ENCODE results near the gene CST1. TPM values are rescaled to one million over a fixed set of nuclear protein-coding genes. Genes with fewer than 3 reads are reported as not detected.
"Not testable (repeated sequence)": the region's sequence is repeated elsewhere in the genome, so short reads cannot be mapped to it uniquely, and the experiment has no call there.

CST1 gene
- total RNA-seq, 6 experiments from 2014 or later: not detected

DNA sequence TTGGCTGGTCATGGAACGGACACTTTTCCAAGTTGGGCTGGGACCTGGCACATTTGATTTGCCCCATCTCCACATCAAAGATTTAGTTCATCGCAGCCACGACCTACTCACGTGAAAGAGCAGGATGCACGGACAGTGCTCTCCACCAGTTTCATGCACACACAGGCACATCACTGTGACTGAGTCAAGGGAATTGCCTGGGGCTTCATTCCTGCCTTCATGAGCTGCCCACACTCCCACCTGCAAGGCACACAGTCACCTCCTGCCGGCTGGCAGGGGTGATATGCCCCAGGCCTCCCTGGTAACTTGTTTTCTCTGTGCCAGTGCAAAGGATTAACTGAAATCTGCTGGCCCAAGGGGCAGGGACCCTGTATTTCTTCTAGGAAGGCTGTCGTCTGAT, 23.3 kb upstream of the CST1 start:
- ATAC-seq: no peak
- Histone ChIP-seq H3K27me3 (no peaks in the 10 kb centered on the region), H3K4me3 (no peak overlapping the region), H3K36me3 (no peaks in the 10 kb centered on the region), H3K4me1 (no peaks in the 10 kb centered on the region), H3K9me3 (no peaks in the 10 kb centered on the region), H3K27ac (no peak overlapping the region)
- 62% methylated on average over 3 of the region's 7 CpGs for WGBS (ENCODE audit: insufficient coverage, low coverage, low lambda C conversion rate, missing lambda C conversion rate)
- TF ChIP-seq, protein P1, sequence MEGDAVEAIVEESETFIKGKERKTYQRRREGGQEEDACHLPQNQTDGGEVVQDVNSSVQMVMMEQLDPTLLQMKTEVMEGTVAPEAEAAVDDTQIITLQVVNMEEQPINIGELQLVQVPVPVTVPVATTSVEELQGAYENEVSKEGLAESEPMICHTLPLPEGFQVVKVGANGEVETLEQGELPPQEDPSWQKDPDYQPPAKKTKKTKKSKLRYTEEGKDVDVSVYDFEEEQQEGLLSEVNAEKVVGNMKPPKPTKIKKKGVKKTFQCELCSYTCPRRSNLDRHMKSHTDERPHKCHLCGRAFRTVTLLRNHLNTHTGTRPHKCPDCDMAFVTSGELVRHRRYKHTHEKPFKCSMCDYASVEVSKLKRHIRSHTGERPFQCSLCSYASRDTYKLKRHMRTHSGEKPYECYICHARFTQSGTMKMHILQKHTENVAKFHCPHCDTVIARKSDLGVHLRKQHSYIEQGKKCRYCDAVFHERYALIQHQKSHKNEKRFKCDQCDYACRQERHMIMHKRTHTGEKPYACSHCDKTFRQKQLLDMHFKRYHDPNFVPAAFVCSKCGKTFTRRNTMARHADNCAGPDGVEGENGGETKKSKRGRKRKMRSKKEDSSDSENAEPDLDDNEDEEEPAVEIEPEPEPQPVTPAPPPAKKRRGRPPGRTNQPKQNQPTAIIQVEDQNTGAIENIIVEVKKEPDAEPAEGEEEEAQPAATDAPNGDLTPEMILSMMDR (IDR thresholded peaks at IDR 0.05): no peak
- no peak for TF ChIP-seq POLR2A (IDR thresholded peaks at IDR 0.05)
- intact Hi-C loops (cut with DNase I): no loop called here
- DNase-seq: no peak

GRCh38 chr20:23773579-23773978, 22.8 kb upstream of the CST1 start:
- 78% methylated on average over 4 of the region's 4 CpGs for WGBS (ENCODE audit: insufficient coverage, low coverage, low lambda C conversion rate, missing lambda C conversion rate)
- Histone ChIP-seq H3K27me3 (no peaks in the 10 kb centered on the region), H3K27ac (no peak overlapping the region), H3K9me3 (no peaks in the 10 kb centered on the region), H3K4me3 (no peak overlapping the region), H3K4me1 (no peaks in the 10 kb centered on the region), H3K36me3 (no peaks in the 10 kb centered on the region)
- ATAC-seq (no peak), DNase-seq (no peak)
- intact Hi-C loops (cut with DNase I): no loop called here
- no peak for TF ChIP-seq POLR2A (IDR thresholded peaks at IDR 0.05)
- TF ChIP-seq, protein P1 (IDR thresholded peaks at IDR 0.05): no peak

DNA sequence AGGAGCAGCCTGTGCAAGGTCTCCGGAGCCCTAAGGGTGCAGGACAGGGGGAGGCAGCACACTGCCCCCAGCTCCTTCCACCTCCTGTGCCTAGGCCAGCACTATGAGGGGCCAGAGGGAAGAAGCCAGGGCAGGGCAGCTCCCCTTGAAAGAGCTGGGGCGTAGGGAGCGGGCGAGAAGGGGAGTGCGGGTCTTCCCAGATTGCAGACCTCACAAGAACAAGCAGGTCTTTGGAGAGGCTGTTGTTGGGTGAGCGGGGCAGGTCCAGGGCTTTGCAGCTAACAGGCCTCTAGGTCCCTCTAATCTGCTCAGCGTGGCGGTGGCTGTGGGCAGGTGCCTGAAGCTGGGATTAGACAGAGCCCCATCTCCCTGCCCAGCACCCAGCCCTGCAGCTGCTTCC, 22.4 kb upstream of the CST1 start:
- Histone ChIP-seq H3K9me3 (no peaks in the 10 kb centered on the region), H3K36me3 (no peaks in the 10 kb centered on the region), H3K27me3 (no peaks in the 10 kb centered on the region), H3K4me1 (no peaks in the 10 kb centered on the region), H3K27ac (no peak overlapping the region), H3K4me3 (no peak overlapping the region)
- no peak for ATAC-seq
- WGBS (ENCODE audit: insufficient coverage, low coverage, low lambda C conversion rate, missing lambda C conversion rate): no CpG with 5 or more reads among the region's 8 CpGs
- intact Hi-C loops (cut with DNase I): no loop called here
- TF ChIP-seq POLR2A (IDR thresholded peaks at IDR 0.05): no peak
- TF ChIP-seq, protein P1 (IDR thresholded peaks at IDR 0.05): no peak
- DNase-seq: no peak

DNA sequence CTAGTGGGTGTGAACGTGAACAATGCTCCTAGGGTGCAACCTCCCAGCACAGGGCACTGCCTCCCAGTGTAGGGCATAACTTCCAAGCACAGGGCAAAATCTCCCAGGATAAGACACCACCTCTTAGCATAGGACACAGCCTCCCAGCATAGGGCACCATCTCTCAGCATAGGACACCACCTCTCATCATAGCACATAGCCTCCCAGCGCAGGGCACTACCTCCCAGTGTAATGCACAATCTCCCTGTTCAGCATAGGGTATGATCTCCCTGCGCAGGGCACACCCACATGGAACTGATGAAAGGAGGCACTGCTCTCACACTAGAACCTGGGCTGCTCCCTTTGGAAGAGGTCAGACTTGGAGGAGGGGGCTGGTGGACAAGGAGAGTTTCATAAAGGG, 21.3 kb upstream of the CST1 start:
- no peak overlapping the region for H3K4me3 ChIP-seq
- TF ChIP-seq, protein P1 (IDR thresholded peaks at IDR 0.05): no peak
- no peak for TF ChIP-seq POLR2A (IDR thresholded peaks at IDR 0.05)
- H3K36me3 ChIP-seq: no peaks in the 10 kb centered on the region
- 0% methylated on average over 1 of the region's 3 CpGs for whole genome bisulfite sequencing (ENCODE audit: insufficient coverage, low coverage, low lambda C conversion rate, missing lambda C conversion rate)
- H3K9me3 ChIP-seq: no peaks in the 10 kb centered on the region
- intact Hi-C loops (cut with DNase I): no loop called here
- ATAC-seq (no peak), DNase-seq (no peak)
- H3K27me3 ChIP-seq: no peaks in the 10 kb centered on the region
- no peak overlapping the region for H3K27ac ChIP-seq
- H3K4me1 ChIP-seq: no peaks in the 10 kb centered on the region

GRCh38 chr20:23770384-23770783, 19.6 kb upstream of the CST1 start:
- DNase-seq: no peak
- 66% methylated on average over 2 of the region's 2 CpGs for WGBS (ENCODE audit: insufficient coverage, low coverage, low lambda C conversion rate, missing lambda C conversion rate)
- no peak for TF ChIP-seq POLR2A (IDR thresholded peaks at IDR 0.05)
- TF ChIP-seq, protein P1 (IDR thresholded peaks at IDR 0.05): no peak
- Histone ChIP-seq H3K27me3 (no peaks in the 10 kb centered on the region), H3K36me3 (no peaks in the 10 kb centered on the region), H3K27ac (no peak overlapping the region), H3K4me1 (no peaks in the 10 kb centered on the region), H3K4me3 (no peak overlapping the region), H3K9me3 (no peaks in the 10 kb centered on the region)
- ATAC-seq: no peak
- intact Hi-C loops (cut with DNase I): no loop called here

DNA sequence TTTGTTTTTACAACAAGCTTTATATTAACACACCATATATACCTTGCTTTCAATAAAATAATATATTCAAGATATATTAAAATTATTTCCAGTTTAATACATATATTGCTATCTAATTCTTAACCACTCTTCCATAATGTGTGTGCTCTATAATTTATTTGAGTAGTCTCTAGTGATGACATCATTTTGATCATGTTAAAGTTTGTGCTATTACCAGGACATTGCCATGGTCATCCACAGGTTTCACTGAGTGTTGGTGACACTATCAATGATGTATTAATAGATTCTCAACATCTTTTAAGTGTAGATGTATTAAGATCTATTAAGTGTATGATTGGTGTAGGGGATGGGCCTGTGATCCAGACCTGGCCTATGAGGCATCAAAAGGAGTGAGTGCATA, 17.8 kb upstream of the CST1 start:
- DNase-seq; H3K27ac ChIP-seq; H3K9me3 ChIP-seq; H3K4me1 ChIP-seq; H3K36me3 ChIP-seq; H3K27me3 ChIP-seq; intact Hi-C loops (cut with DNase I); ATAC-seq; H3K4me3 ChIP-seq: not testable (repeated sequence)

Measured in right lobe of liver (tissue), 6 donors.